Fibroblast of mammary gland (primary cell): Measurements from ENCODE around the gene CTNNA3.

Experiments
- DNase-seq: peaks from one replicate; pipeline ENCODE4 v3.0.0-alpha.2; 2010; ENCODE audit warnings: low read depth
- H3K4me3 ChIP-seq: 2 replicates; pipeline ENCODE4 v1.5.1; 2011; ENCODE audit warnings: low read depth, mild to moderate bottlenecking, low read length, moderate library complexity; ENCODE audit not compliant: control insufficient read depth
- CTCF ChIP-seq: conservative IDR thresholded peaks from 2 replicates; pipeline ENCODE4 v1.5.1; 2011; ENCODE audit warnings: low read depth, low read length, inconsistent platforms; ENCODE audit not compliant: control insufficient read depth, insufficient read depth

The CTNNA3 gene

GRCh38 chr10:67107670-67108069 lies 588.3 kb downstream of the CTNNA3 start:
- no peak for TF ChIP-seq CTCF
- DNase-seq, result no peak

GRCh38 chr10:67100951-67101350 lies 595.0 kb downstream of the CTNNA3 start:
- no peak for DNase-seq
- no peak overlapping the region for H3K4me3 ChIP-seq

More at GRCh38 chr10:67107670-67108069, 588.3 kb downstream of the CTNNA3 start:
- H3K4me3 ChIP-seq, result no peak overlapping the region

GRCh38 chr10:67098461-67098860 lies 597.5 kb downstream of the CTNNA3 start:
- no peak for TF ChIP-seq CTCF
- H3K4me3 ChIP-seq, result no peak overlapping the region
- no peak for DNase-seq

More at GRCh38 chr10:67100951-67101350, 595.0 kb downstream of the CTNNA3 start:
- no peak for TF ChIP-seq CTCF

GRCh38 chr10:67095531-67095930 lies 600.5 kb downstream of the CTNNA3 start:
- no peak overlapping the region for H3K4me3 ChIP-seq
- TF ChIP-seq CTCF, result no peak
- no peak for DNase-seq

- no peak overlapping the region for H3K4me3 ChIP-seq
- TF ChIP-seq CTCF, result no peak
- DNase-seq, result no peak
These were observed 608.0 kb downstream of the CTNNA3 start for GRCh38 chr10:67088036-67088435.

- DNase-seq, result no peak
- no peak overlapping the region for H3K4me3 ChIP-seq
- no peak for TF ChIP-seq CTCF
These were observed 608.9 kb downstream of the CTNNA3 start for GRCh38 chr10:67087135-67087425.
